Mesodermal cell (in vitro differentiated cells): ENCODE measurements around the gene TRERF1.
"Not testable (repeated sequence)": the region's sequence is repeated elsewhere in the genome, so short reads cannot be mapped to it uniquely, and the experiment has no call there.

Experiments
- H3K27ac ChIP-seq: 2 replicates; pipeline ENCODE4 v1.7.0; 2013; ENCODE audit warnings: mild to moderate bottlenecking, low read depth, low read length, moderate library complexity; ENCODE audit not compliant: severe bottlenecking
- H3K36me3 ChIP-seq: 2 replicates; pipeline ENCODE4 v1.7.1; 2013; ENCODE audit warnings: mild to moderate bottlenecking, low read length, moderate library complexity; ENCODE audit not compliant: control insufficient read depth, insufficient read depth
- H3K4me1 ChIP-seq: one replicate; pipeline ENCODE4 v1.7.1; 2013; ENCODE audit warnings: mild to moderate bottlenecking, low read length; ENCODE audit not compliant: insufficient read depth, control insufficient read depth, poor library complexity, severe bottlenecking
- H3K4me3 ChIP-seq: 2 replicates; pipeline ENCODE4 v1.7.0; 2013; ENCODE audit warnings: low read length, control low read depth, mild to moderate bottlenecking; ENCODE audit not compliant: insufficient read depth, poor library complexity, severe bottlenecking; ENCODE audit errors: extremely low read depth
- H3K9me3 ChIP-seq: 2 replicates; pipeline ENCODE4 v1.7.1; 2013; ENCODE audit warnings: mild to moderate bottlenecking, low read length, moderate library complexity; ENCODE audit not compliant: control insufficient read depth
- WGBS, 2 experiments: methylation state at CpG; one replicate each; pipeline ENCODE4 v1.1.5; 2013; ENCODE audit warnings: missing lambda C conversion rate in 2 of 2; ENCODE audit not compliant: insufficient coverage in 2 of 2; 5-methylcytosine and 5-hydroxymethylcytosine counted together

TRERF1 gene

DNA sequence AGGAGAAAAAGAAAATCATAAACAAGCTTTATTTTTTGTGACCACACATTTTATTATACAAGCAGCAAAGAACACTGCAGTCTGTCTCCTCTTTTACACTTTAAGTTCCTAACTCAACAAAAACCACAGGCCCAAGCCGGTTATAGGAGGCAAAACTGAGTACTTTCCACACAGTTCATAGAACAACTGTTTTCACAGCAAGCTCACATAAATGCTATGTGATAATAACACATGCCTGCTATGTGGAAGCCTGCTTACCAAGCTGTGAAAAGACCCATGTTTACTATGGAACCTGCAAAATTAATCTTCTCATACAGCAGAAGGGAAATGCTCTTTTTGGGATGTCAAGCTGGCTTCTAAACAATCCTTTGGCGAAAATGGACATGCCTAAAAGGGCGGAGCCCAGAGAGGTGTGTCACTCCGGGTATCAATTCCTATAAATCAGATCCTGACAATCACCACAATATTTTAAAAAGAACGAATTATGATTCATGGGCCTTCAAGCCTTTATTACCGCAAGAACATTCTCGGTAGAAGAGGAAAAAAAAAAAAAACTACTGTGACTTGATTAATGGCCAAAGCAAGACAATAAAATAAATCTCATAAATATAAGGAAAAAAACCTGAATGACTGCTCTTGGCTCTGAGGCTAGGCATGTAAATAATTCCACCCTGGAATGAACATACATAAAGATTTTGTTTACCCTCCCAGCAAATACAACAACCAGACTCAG is 2.6 kb downstream of the TRERF1 start:
- no peak overlapping the region for H3K27ac ChIP-seq
- no peak overlapping the region for H3K4me3 ChIP-seq
- no peaks in the 10 kb centered on the region for H3K9me3 ChIP-seq
- H3K4me1 ChIP-seq, result peaks cover 17% of the 10 kb centered on the region
- no peaks in the 10 kb centered on the region for H3K36me3 ChIP-seq
- 77 to 79% methylated on average over 3 to 4 of the region's 7 CpGs for WGBS, 2 experiments

DNA sequence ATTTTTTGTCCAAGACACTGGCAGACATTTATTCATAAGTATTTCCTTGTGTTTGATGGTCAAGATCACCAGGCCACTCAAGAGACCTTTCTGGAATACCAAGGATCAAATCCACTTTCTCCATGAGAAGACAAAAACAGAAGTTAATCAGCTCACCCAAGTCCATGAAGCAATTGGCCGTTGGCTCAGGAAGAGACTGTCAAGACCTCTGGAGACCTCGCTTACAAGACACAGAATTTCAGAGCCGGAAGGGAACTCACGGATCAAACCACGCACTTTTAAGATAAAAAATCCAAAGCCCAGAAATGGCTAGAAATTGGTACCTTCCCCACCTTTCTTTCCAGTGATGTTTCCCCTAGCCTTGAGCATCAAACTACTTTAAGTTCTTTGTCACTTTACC is 3.3 kb downstream of the TRERF1 start:
- H3K4me3 ChIP-seq, result no peak overlapping the region
- H3K4me1 ChIP-seq, result peaks cover 18% of the 10 kb centered on the region
- H3K9me3 ChIP-seq, result no peaks in the 10 kb centered on the region
- 95% methylated on average over 2 to 5 of the region's 5 CpGs for WGBS, 2 experiments
- H3K36me3 ChIP-seq, result no peaks in the 10 kb centered on the region
- H3K27ac ChIP-seq, result no peak overlapping the region

DNA sequence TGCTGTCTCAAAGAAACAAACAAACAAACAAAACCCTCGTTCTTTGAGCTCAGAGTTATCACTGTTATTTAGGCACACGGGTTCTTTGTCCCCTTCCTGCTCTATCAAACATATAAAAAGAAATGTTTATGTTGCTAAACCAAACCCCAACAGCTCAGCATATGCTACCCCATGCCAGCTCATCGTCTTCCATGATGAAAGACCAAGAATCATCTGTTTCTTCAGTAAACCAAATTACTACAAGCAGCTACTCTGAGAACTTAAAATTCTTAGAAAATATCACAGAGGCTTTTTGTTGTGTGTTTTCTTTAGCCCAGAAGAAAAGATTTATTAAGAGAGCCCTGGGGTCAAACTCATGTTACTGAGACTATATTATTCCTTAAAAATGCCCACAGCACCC is 4.7 kb downstream of the TRERF1 start:
- H3K27ac ChIP-seq, result no peak overlapping the region
- H3K4me3 ChIP-seq, result no peak overlapping the region
- no peaks in the 10 kb centered on the region for H3K9me3 ChIP-seq
- 89% methylated on average over 3 of the region's 3 CpGs; no CpG with 5 or more reads in 1 of the 2 experiments for WGBS, 2 experiments
- peaks cover 31% of the 10 kb centered on the region for H3K4me1 ChIP-seq
- no peaks in the 10 kb centered on the region for H3K36me3 ChIP-seq

DNA sequence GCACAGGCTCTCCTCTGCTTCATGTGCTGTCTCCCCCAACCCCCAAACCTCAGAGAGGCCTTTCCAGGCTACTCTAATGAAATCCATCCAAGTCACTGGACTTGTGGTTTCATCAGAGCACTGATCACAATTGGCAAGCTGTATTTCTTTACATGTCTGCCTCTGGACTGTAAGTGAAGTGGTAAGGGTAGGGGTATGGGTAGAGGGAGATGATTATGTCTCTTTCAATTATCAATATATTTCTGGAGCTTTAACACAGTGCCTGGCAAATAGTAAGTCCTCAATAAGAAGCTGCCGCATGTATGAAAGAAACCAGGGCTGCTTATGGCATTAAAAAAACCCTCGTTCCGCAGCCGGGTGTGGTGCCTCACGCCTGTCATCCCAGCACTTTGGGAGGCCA is 5.4 kb downstream of the TRERF1 start:
- no peaks in the 10 kb centered on the region for H3K9me3 ChIP-seq
- 92 to 93% methylated on average over 4 to 5 of the region's 5 CpGs for WGBS, 2 experiments
- H3K4me3 ChIP-seq, result no peak overlapping the region
- H3K4me1 ChIP-seq, result peaks cover 37% of the 10 kb centered on the region
- no peaks in the 10 kb centered on the region for H3K36me3 ChIP-seq
- H3K27ac ChIP-seq, result no peak overlapping the region

DNA sequence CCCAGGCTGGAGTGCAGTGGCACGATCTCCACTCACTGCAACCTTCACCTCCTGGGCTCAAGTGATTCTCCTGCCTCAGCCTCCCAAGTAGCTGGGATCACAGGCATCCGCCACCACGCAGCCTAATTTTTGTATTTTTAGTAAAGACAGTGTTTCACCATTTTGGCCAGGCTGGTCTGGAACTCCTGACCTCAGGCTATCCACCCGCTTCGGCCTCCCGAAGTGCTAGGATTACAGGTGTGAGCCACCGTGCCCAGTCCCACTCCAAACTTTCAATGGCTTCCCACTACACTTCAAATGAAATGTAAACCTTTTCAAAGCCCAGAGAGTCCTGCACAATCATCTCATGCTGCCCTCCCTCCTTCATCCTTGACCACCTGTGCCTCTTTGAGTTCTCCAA is 5.8 kb downstream of the TRERF1 start:
- H3K4me3 ChIP-seq, H3K9me3 ChIP-seq, H3K36me3 ChIP-seq, H3K27ac ChIP-seq: not testable (repeated sequence)
- peaks cover 41% of the 10 kb centered on the region for H3K4me1 ChIP-seq
- WGBS, 2 experiments, result 87 to 92% methylated on average over 6 of the region's 7 CpGs

DNA sequence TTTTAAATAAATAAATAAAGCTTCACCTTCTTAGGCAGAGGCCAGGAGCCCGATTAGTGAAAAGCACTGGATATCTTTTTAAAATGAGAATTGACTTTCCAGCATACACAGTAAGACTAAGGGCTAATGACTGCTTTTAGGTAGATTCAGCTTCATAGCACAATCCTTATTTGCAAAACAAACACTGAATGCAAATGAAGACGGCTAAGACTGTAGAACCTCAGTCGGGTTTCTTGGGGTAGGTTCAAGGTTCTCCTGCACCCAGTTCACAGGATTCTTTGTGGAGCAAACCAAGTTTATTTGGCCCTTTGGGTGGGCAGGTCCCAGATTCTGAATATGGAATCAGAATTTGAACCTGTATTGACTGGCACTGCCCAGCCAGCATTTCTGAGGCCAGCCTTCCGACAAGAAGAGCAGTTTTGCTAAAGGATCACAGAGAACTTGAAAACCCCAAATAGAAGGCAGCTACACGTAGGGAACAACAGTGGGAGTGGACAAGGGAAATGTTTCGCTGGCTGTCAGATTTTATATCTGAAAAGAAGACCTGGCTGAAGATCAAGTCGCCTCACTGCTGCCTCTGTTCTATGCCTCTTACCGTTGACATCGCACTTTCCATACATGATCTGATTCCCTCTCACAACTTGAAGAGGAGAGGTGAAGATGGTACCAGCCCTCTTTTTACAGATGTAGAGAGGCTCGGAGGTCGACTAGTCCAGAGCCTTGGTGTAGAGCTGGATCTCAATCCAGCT is 8.2 kb downstream of the TRERF1 start:
- no peak overlapping the region for H3K27ac ChIP-seq
- no peak overlapping the region for H3K4me3 ChIP-seq
- WGBS, 2 experiments, result 57 to 61% methylated on average over 8 to 9 of the region's 11 CpGs
- peaks cover 47% of the 10 kb centered on the region for H3K4me1 ChIP-seq
- H3K9me3 ChIP-seq, result no peaks in the 10 kb centered on the region
- H3K36me3 ChIP-seq, result no peaks in the 10 kb centered on the region

DNA sequence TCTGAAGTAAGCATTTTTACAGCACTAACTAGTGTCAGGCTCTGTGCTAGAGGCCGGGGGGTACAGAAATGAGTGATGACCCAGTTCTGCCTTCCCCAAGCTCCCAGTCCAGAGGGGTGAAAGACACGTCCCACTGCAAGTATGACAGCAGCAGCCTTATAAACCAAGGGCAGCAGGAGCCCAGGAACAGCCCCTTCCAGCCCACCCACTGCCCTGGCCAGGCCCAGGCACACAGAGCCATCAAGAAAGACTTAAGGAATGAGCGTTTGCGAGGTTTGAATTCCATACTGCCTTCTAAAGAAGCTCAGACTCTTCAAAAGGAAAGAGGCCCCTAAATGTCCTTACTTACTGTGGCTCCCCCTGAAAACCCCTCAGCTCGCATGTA is 10.0 kb downstream of the TRERF1 start:
- H3K27ac ChIP-seq, result peak overlapping the region; percentile 86
- H3K4me3 ChIP-seq, result no peak overlapping the region
- H3K4me1 ChIP-seq, result peaks cover 47% of the 10 kb centered on the region
- no peaks in the 10 kb centered on the region for H3K36me3 ChIP-seq
- no peaks in the 10 kb centered on the region for H3K9me3 ChIP-seq
- 12 to 33% methylated on average over 2 to 5 of the region's 5 CpGs for WGBS, 2 experiments

DNA sequence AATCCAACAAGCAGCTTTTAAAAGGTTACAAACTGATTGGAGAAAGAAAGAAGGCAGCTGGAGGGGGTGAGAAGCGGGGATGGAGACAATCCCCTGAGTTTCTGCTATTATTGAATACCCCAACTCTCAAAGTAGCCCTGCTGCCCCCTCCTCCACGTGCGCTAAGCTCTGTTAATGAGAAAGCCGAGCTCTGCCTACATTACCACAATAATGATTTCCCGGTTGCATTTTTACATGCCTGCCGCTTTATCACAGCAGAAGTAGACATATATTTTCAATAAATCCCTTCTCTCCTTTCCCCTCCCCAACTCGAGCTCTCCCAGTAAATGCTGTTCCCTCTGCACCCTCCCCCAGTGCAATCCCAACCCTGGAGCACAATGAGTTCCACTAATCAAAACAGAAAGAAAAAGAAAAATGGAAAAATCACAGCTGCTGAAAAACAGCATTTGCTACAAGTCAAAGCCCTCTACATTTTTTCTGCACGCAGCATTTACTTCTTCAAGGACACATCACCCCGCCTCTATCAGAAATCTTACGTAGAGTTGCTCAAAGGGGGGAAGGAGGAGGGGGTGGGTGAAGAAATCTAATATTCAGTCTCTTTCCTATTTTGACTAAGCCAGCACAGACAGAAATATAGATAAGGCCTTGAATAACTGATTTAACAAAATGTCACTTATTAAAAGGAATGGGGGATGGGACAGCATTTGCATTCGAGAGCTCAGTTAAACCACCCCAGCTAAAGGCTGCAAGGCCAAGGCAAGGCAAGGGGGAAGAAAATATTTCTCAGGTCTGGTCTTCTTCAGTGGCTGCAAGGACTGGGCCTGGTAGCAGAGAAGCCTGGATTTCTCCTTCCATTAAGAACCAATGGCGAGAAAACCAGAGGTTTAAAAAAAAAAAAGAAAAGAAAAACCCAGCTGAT is 10.7 kb downstream of the TRERF1 start:
- H3K27ac ChIP-seq, result peak overlapping the region; percentile 86
- no peaks in the 10 kb centered on the region for H3K9me3 ChIP-seq
- H3K4me1 ChIP-seq, result peaks cover 47% of the 10 kb centered on the region
- no peak overlapping the region for H3K4me3 ChIP-seq
- WGBS, 2 experiments, result 32 to 41% methylated on average over 4 to 6 of the region's 12 CpGs
- H3K36me3 ChIP-seq, result no peaks in the 10 kb centered on the region

DNA sequence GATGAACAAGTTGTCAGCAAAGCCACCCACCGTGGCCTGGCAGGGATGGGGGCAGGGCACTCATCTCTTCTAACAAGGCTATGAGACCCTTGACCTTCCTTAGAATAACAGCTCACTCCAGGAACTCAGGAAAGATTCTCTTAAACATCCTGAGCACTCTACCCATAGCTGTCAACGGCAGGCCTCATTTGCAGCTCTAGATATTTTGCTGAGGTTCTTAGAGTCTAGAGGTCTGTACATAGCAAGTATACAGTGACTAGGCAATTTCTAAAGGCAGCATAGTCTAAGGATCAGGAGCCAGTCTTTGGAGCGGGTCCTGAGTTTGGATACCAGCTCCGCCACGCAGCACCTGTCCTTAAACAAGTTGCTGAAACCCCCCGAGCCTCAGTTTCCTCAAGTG is 11.7 kb downstream of the TRERF1 start:
- 73 to 76% methylated on average over 4 to 5 of the region's 6 CpGs for WGBS, 2 experiments
- peak overlapping the region; percentile 86 for H3K27ac ChIP-seq
- H3K4me1 ChIP-seq, result peaks cover 47% of the 10 kb centered on the region

DNA sequence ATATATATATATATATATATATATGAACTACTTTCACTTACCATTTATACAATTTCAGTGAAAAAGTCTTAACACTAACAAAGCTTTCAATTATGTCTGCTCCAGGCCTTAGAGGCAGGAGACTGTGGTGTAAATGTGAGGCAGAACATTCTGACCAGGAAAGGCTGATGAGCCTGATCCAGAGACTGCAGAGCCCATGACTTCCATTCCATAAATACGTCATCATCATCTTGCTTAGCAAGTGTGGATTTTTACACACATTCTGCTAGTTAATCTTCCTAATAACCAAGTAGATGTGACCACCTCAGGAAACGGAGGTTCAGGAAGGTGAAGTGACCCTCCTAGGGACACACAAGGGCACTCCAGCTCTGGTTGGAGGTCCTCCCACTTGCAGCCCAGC is 14.9 kb downstream of the TRERF1 start:
- Histone ChIP-seq H3K4me3 (no peak overlapping the region), H3K9me3 (peaks cover 17% of the 10 kb centered on the region), H3K4me1 (peaks cover 23% of the 10 kb centered on the region), H3K36me3 (peaks cover 5% of the 10 kb centered on the region), H3K27ac (no peak overlapping the region)
- WGBS, 2 experiments, result 79 to 100% methylated on average over 2 of the region's 2 CpGs

More for the DNA sequence above, 11.7 kb downstream of the TRERF1 start:
- peaks cover 2% of the 10 kb centered on the region for H3K9me3 ChIP-seq
- no peak overlapping the region for H3K4me3 ChIP-seq
- H3K36me3 ChIP-seq, result no peaks in the 10 kb centered on the region
